Activated CD8-positive, alpha-beta memory T cell treated with anti-CD3 and anti-CD28 coated beads for 24 hours (primary cell): Measurements from ENCODE around the gene MGAT5.

Experiments
- DNase-seq: peaks from one replicate; pipeline ENCODE4 v3.0.0-alpha.2; 2020

Gene MGAT5

DNA sequence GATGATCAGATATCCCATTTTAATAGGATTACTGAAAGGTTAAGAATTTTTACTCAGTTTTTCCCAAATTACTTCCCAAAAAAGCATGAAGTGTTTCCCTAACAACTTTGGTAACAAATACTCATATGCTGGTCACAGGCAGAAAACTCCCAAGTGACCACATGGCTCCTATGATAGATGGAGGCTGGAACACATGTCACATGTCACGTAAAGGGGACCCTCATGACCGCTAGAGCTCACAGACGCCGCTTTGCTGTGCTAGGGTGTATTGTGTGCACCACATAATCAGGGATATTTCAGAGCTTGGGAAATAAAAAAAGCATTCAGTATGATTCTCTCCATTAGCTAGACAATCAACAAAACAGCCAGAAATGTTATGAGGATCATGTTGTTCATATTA is 236.7 kb downstream of the MGAT5 start:
- no peak for DNase-seq

- no peak for DNase-seq
These were observed 237.2 kb downstream of the MGAT5 start for GRCh38 chr2:134491022-134491421.

DNA sequence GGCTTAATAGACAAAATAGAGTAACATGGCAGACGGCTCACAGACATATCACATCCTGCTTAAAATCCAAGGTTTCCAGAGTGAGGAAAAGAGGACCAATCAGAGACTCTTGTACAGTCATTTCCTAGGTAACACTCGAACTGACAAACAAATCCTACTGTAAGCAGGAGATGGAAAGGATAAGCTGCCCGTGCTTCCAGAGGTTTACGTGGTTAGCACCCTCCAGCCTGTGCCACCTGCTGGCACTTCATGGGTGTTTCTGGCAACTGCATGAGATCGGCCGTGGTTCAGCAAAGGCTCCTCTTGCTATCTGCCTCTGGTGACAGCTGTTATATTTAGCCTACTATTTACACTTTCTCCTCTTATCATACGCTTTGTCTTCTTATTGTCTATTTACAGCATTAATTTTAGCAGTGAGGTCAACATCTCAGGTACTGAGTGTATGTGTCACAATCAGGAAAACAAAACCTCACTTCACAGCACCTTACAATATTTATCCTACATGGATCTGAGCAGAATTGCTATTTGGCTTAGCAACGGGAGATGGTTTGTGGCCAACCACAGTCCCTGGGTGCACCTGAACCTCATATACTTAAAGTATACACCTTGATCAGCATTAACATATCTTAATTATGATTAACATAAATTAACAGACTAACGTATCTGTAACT is 238.0 kb downstream of the MGAT5 start:
- no peak for DNase-seq

- no peak for DNase-seq
These were observed 239.9 kb downstream of the MGAT5 start for GRCh38 chr2:134493797-134494196.

- peak; percentile 24 for DNase-seq
These were observed 244.8 kb downstream of the MGAT5 start for GRCh38 chr2:134498654-134499053.

GRCh38 chr2:134499307-134499926 is 245.5 kb downstream of the MGAT5 start:
- DNase-seq, result no peak

GRCh38 chr2:134500211-134500935 is 246.5 kb downstream of the MGAT5 start:
- DNase-seq, result no peak

GRCh38 chr2:134501476-134502091 is 247.7 kb downstream of the MGAT5 start:
- DNase-seq, result no peak

DNA sequence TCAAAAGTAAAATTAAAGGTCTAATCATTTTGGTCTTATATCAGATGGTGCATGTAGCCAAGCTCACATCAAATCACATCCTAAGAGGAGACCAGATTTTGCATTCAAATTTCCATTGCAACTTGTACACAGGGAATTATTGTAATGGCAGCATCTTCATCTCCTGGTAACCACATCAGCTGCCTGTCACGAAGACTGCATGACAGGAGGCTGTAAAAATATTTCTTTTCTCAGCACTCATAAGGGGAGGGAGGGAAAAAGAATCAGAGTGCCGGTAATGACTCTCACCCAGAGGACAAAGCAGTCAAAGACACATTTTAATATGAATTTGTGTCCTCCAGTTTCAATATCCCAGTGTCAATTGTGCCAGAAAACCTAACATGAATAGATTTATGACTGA is 248.2 kb downstream of the MGAT5 start:
- no peak for DNase-seq
